Measurements from ENCODE around the gene CDC26. TPM values are rescaled to one million over a fixed set of nuclear protein-coding genes. Genes with fewer than 3 reads are reported as not detected.
A peak's percentile ranks its signal among the peaks of the same experiment; 100 is the strongest.

CDC26 gene
- total RNA-seq, 1 donor = 61.3 TPM

DNA sequence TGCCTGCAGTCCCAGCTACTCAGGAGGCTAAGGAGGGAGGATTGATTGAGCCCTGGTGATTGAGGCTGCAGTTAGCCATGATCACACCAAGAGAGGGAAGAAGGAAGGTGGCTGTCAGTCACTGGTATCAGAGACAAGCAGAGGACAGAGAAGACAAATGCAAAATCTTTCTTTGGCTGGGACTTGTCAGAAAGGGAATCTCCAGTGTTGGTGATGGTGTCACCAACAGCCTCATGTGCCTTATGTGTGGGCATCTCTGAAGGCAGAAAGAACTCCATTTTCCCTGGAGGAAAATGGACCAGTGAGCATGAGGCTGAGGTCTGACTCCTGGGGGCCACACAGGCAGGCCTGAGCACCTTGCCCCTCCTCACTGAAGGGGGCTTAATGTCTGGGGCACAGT, 39.9 kb upstream of the CDC26 start:
- TF ChIP-seq, protein P1, sequence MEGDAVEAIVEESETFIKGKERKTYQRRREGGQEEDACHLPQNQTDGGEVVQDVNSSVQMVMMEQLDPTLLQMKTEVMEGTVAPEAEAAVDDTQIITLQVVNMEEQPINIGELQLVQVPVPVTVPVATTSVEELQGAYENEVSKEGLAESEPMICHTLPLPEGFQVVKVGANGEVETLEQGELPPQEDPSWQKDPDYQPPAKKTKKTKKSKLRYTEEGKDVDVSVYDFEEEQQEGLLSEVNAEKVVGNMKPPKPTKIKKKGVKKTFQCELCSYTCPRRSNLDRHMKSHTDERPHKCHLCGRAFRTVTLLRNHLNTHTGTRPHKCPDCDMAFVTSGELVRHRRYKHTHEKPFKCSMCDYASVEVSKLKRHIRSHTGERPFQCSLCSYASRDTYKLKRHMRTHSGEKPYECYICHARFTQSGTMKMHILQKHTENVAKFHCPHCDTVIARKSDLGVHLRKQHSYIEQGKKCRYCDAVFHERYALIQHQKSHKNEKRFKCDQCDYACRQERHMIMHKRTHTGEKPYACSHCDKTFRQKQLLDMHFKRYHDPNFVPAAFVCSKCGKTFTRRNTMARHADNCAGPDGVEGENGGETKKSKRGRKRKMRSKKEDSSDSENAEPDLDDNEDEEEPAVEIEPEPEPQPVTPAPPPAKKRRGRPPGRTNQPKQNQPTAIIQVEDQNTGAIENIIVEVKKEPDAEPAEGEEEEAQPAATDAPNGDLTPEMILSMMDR (IDR thresholded peaks at IDR 0.05; ENCODE audit: insufficient read depth, low read depth, low read length) = no peak
- no peak overlapping the region for H3K4me3 ChIP-seq (ENCODE audit: low read depth, low read length)
- DNase-seq (ENCODE audit: low read depth) = no peak

DNA sequence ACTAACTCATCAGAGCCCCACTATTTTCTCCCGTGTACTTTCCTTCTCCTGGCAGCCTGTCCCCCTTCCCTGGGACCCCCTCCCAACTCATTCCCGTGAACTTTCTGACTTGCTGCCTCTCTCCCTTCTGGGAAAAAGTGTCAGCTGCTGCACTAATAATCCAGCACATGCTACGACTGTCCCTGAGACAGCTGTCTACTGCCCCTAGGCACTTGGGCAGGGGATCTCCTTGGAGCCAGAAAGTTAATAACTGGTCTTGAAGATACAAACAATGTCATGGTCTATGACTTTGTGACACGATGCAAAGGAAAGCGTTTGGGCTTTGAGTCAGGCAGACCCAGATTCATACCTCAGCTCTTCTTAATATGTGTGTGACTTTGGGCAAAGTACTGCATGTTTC, 37.9 kb upstream of the CDC26 start:
- no peak overlapping the region for H3K4me3 ChIP-seq (ENCODE audit: low read depth, low read length)
- TF ChIP-seq, protein P1 (IDR thresholded peaks at IDR 0.05; ENCODE audit: insufficient read depth, low read depth, low read length) = no peak
- DNase-seq (ENCODE audit: low read depth) = no peak

DNA sequence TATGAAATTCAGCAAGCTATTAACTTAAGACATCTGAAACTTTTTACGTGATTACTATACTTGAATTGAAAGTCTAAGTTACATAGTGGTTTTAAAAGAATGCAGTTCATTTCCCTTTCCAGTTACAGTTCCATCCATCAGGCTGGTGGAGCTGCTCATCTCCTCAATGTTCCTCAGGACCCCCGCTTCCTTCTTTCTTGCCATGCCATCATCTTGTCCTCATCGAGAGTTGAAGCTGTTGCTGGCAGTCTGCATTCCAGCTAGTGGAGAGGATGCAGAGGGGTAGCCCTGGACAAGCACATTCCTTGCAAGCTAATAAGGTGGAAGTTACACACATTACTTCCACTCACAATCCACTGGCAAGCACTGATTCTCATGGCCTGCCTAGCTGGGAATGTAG, 36.6 kb upstream of the CDC26 start:
- H3K4me3 ChIP-seq (ENCODE audit: low read depth, low read length) = no peak overlapping the region
- DNase-seq (ENCODE audit: low read depth) = no peak
- TF ChIP-seq, protein P1 (IDR thresholded peaks at IDR 0.05; ENCODE audit: insufficient read depth, low read depth, low read length) = no peak

DNA sequence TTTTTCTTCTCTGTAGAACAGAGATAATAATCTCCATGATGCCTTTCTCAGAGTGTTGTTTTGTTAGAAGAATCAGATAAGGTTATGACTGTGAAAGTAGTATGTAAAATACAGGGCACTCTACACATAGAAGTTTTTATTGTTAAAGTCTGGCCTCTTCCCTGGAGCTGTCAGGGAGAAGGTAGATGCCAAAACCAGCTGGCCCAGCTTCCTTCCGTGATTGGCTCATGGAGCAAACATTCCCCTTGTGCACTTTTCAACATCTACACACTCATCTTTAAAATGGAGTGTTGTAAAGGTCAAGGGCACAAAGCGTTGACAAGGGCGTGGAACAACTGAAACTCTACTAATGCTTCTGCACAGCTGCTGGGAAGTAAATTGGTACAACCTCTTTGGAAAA, 35.2 kb upstream of the CDC26 start:
- TF ChIP-seq, protein P1 (IDR thresholded peaks at IDR 0.05; ENCODE audit: insufficient read depth, low read depth, low read length) = no peak
- DNase-seq (ENCODE audit: low read depth) = peak; percentile 10
- H3K4me3 ChIP-seq (ENCODE audit: low read depth, low read length) = no peak overlapping the region

DNA sequence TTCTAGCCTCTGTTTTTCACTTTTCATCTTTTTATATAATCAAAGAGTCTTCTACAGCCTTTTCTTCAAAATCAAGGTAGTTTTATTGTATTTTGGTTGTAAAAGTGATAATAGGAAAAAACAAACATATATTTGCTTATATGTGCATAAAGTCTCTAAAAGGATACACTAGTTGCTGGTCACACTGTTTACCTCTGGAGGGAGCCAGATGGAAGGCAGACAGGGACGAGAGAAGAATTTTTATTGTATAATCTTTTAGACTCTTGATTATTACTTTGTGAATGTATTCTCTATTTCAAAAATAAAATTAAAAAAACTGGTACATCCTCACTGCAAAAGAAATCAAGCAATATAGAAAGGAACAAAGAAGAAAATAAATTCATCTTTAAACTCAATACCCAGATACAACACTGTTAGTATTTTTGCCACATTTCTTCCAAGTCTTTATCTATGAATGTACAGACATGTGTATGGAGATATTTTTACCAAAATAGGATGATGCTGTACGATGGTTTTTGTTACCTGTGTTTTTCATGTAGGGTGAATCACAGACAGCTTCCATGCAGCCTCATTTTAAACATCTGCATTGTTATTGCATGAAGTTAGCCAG, 33.9 kb upstream of the CDC26 start:
- peak; percentile 63 for DNase-seq (ENCODE audit: low read depth)
- TF ChIP-seq, protein P1 (IDR thresholded peaks at IDR 0.05; ENCODE audit: insufficient read depth, low read depth, low read length) = peak; percentile 76

DNA sequence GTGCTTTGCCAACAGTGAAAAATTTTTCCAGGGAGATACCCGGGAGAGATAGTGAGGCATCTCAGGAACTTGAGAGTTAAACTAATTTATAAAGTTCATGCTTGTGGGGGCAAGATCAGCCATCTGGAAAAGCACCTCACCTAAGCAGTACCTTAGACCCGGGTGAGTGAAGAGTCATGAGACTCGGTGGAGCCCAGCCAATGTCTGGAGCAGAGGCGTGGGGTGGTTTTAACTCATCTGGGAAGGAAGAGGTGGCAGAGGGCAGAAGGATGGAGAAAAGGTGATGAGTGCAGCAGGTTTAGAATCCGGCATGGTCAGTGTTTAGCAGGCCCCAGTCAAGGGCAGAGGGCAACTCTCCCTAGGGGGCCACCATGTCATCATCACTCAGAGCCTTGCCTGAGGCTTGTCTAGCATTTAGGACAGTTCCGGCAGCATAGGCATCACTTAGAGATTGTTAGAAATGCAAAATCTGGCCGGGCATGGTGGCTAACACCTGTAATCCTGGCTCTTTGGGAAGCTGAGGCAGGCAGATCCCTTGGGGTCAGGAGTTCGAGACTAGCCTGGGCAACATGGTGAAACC, 32.1 kb upstream of the CDC26 start:
- H3K4me3 ChIP-seq (ENCODE audit: low read depth, low read length) = no peak overlapping the region
- no peak for DNase-seq (ENCODE audit: low read depth)
- TF ChIP-seq, protein P1 (IDR thresholded peaks at IDR 0.05; ENCODE audit: insufficient read depth, low read depth, low read length) = no peak

More for the DNA sequence above, 33.9 kb upstream of the CDC26 start:
- H3K4me3 ChIP-seq (ENCODE audit: low read depth, low read length) = no peak overlapping the region

DNA sequence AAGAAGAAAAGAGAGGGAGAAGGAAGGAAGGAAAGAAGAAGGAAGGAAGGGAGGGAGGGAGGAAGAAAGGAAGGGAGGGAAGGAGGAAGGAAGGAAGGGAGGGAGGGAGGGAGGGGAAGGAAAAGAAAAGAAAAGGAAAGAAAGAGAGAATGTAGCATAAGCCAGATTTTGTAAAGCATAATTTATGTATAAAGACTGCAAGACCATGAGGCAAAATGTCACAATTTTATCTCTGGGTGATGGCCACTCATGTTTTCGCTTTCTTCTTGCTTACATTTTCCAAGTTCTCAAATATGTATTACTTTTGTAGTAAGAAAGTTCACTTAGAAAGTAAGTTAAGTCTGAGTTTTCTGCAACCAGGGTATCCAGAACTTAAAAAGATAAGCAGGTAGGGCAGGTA, 31.2 kb upstream of the CDC26 start:
- TF ChIP-seq, protein P1 (IDR thresholded peaks at IDR 0.05; ENCODE audit: insufficient read depth, low read depth, low read length) = no peak
- H3K4me3 ChIP-seq (ENCODE audit: low read depth, low read length) = no peak overlapping the region
- DNase-seq (ENCODE audit: low read depth) = no peak
